HepG2 (cell line): ENCODE results near the gene CLDND2. TPM values are rescaled to one million over a fixed set of nuclear protein-coding genes. Genes with fewer than 3 reads are reported as not detected.

Source experiments
- ATAC-seq: fragments of 200-7000 bp; cut with Tn5 transposase; 3 replicates; pipeline ENCODE4 v1.9.1; 2020; ENCODE audit warnings: mild to moderate bottlenecking, moderate library complexity
- BruUV-seq: library from RNA; stranded (reverse); fragments of 400-500 nt; replicated peaks from 2 replicates; lab custom pipeline; 2021; lab: Mats Ljungman, UMichigan
- CTCF ChIA-PET: fragments of 300-600 bp; formaldehyde crosslinking; extraction: SDS; loops from one replicate; lab custom pipeline; 2021; ENCODE audit warnings: low total read pairs, inconsistent platforms, low intra/inter-chr PET ratio; lab: Yijun Ruan, JAX
- POLR2A ChIA-PET: fragments of 350-600 bp; sonication (Branson Sonifier 250); formaldehyde crosslinking; loops from one replicate; lab custom pipeline; 2020; ENCODE audit warnings: antibody characterized with exemption, inconsistent platforms; lab: Yijun Ruan, JAX
- DNase-seq: peaks from one replicate; pipeline ENCODE4 v3.0.0-alpha.2; 2015; ENCODE audit warnings: low spot score
- FAIRE-seq: peaks from 3 replicates; lab custom pipeline; 2011; peaks lifted over from hg19 to GRCh38; lab: Jason Lieb, UNC
- H2AFZ ChIP-seq: one replicate; pipeline ENCODE4 v1.6.1; 2011; ENCODE audit warnings: low read length, inconsistent platforms
- H3K27ac ChIP-seq: fragments of 300-600 bp; 3 replicates; pipeline ENCODE4 v1.8.0; 2011; ENCODE audit warnings: mixed run types, mild to moderate bottlenecking, mixed read lengths, low read length, inconsistent platforms; ENCODE audit not compliant: insufficient read depth; ENCODE audit errors: extremely low read length
- H3K27me3 ChIP-seq, 2 experiments: fragments of 200-600 bp in 1 of 2; 2 replicates in 1 of 2; 3 replicates in 1 of 2; pipeline versions ENCODE4 v1.6.0 to v1.8.0; 2011; ENCODE audit warnings: low read length in 2 of 2, mild to moderate bottlenecking in 2 of 2, moderate library complexity in 2 of 2, inconsistent platforms in 1 of 2; ENCODE audit not compliant: insufficient read depth in 2 of 2, control insufficient read depth in 1 of 2
- H3K36me3 ChIP-seq, 2 experiments: fragments of 200-600 bp in 1 of 2; replicated peaks in 1 of 2; 2 replicates in 1 of 2; 3 replicates in 1 of 2; pipeline versions ENCODE4 v1.5.1 to v1.8.0; 2011; ENCODE audit warnings: low read length in 2 of 2, inconsistent platforms in 1 of 2; ENCODE audit not compliant: insufficient read depth in 2 of 2, control insufficient read depth in 1 of 2
- H3K4me1 ChIP-seq: 2 replicates; pipeline ENCODE4 v1.5.1; 2012; ENCODE audit warnings: low read length, inconsistent platforms; ENCODE audit not compliant: insufficient read depth
- H3K4me2 ChIP-seq: 2 replicates; pipeline ENCODE4 v1.6.0; 2011; ENCODE audit warnings: low read depth, low read length, inconsistent platforms
- H3K4me3 ChIP-seq, 3 experiments: fragments of 200-600 bp in 1 of 3; sonication (generic), shearing (Covaris generic) in 1 of 3; replicated peaks in 1 of 3; 2 replicates each; pipeline ENCODE4 v1.5.1; 2011 to 2016; ENCODE audit warnings: low read length in 3 of 3, inconsistent platforms in 2 of 3, low read depth in 2 of 3, mild to moderate bottlenecking in 2 of 3, control low read depth in 1 of 3, mixed read lengths in 1 of 3; ENCODE audit not compliant: insufficient read depth in 1 of 3
- H3K79me2 ChIP-seq: one replicate; pipeline ENCODE4 v1.6.1; 2011; ENCODE audit warnings: low read length, inconsistent platforms; ENCODE audit not compliant: insufficient read depth
- H3K9ac ChIP-seq: 2 replicates; pipeline ENCODE4 v1.6.0; 2011; ENCODE audit warnings: mild to moderate bottlenecking, low read depth, low read length, inconsistent platforms; ENCODE audit not compliant: insufficient read depth
- H3K9me3 ChIP-seq: 2 replicates; pipeline ENCODE4 v1.5.1; 2012; ENCODE audit warnings: mild to moderate bottlenecking, low read length
- H4K20me1 ChIP-seq: 2 replicates; pipeline ENCODE4 v1.6.0; 2011; ENCODE audit warnings: inconsistent platforms, mild to moderate bottlenecking, low read length, moderate library complexity; ENCODE audit not compliant: insufficient read depth
- BORCS8-MEF2B ChIP-seq: sonication (generic); formaldehyde crosslinking; IDR thresholded peaks from 2 replicates; pipeline ENCODE4 v1.8.0; 2022; ENCODE audit warnings: mild to moderate bottlenecking, missing genetic modification reagents
- BRCA1 ChIP-seq: sonication (generic); formaldehyde crosslinking; IDR thresholded peaks from 2 replicates; pipeline ENCODE4 v1.4.0; 2020; ENCODE audit warnings: missing genetic modification reagents
- CENPT ChIP-seq: sonication (generic); formaldehyde crosslinking; IDR thresholded peaks from 2 replicates; pipeline ENCODE4 v1.8.0; 2022; ENCODE audit warnings: low read depth, mild to moderate bottlenecking, moderate library complexity, missing genetic modification reagents
- KMT2B ChIP-seq: IDR thresholded peaks from 2 replicates; pipeline ENCODE4 v1.6.1; 2016; ENCODE audit warnings: missing genetic modification reagents, missing compliant biosample characterization
- SAFB2 ChIP-seq: sonication (generic); formaldehyde crosslinking; IDR thresholded peaks from 2 replicates; pipeline ENCODE4 v1.5.1; 2020; ENCODE audit warnings: missing genetic modification reagents, low read depth, mild to moderate bottlenecking, borderline replicate concordance
- SALL2 ChIP-seq: sonication (generic); formaldehyde crosslinking; IDR thresholded peaks from 2 replicates; pipeline ENCODE4 v1.8.1; 2023; ENCODE audit warnings: mild to moderate bottlenecking, missing genetic modification reagents, inconsistent platforms
- SMARCC2 ChIP-seq: fragments of 450-650 bp; IDR thresholded peaks from 2 replicates; pipeline ENCODE4 v1.6.1; 2017; ENCODE audit warnings: antibody characterized with exemption, mild to moderate bottlenecking
- XRCC5 ChIP-seq: fragments of 200-400 bp; formaldehyde crosslinking; optimal IDR thresholded peaks from 2 replicates; pipeline ENCODE3; 2017; ENCODE audit warnings: mild to moderate bottlenecking, low read length
- ZFP91 ChIP-seq: sonication (generic); formaldehyde crosslinking; IDR thresholded peaks from 2 replicates; pipeline ENCODE4 v1.9.0; 2022; ENCODE audit warnings: missing genetic modification reagents, mild to moderate bottlenecking, borderline replicate concordance
- ZKSCAN5 ChIP-seq: sonication (generic); formaldehyde crosslinking; IDR thresholded peaks from 2 replicates; pipeline ENCODE4 v1.5.1; 2020; ENCODE audit warnings: mild to moderate bottlenecking, missing genetic modification reagents
- ZKSCAN8 ChIP-seq: IDR thresholded peaks from 2 replicates; pipeline ENCODE4 v1.6.1; 2016; ENCODE audit warnings: borderline replicate concordance, missing genetic modification reagents, missing compliant biosample characterization
- ZNF274 ChIP-seq: sonication (generic); formaldehyde crosslinking; IDR thresholded peaks from 2 replicates; pipeline ENCODE4 v1.5.1; 2020; ENCODE audit warnings: mild to moderate bottlenecking, missing genetic modification reagents
- ZNF574 ChIP-seq: sonication (generic); formaldehyde crosslinking; IDR thresholded peaks from 2 replicates; pipeline ENCODE4 v1.4.0; 2020; ENCODE audit warnings: missing genetic modification reagents
- ZNF7 ChIP-seq: IDR thresholded peaks from 2 replicates; pipeline ENCODE4 v1.6.1; 2016; ENCODE audit warnings: missing biosample characterization, missing genetic modification reagents
- ZNF746 ChIP-seq: sonication (generic); formaldehyde crosslinking; IDR thresholded peaks from 2 replicates; pipeline ENCODE4 v1.8.0; 2022; ENCODE audit warnings: mild to moderate bottlenecking, missing genetic modification reagents
- ZNF776 ChIP-seq: sonication (generic); formaldehyde crosslinking; IDR thresholded peaks from 2 replicates; pipeline ENCODE4 v1.4.0; 2020; ENCODE audit warnings: mild to moderate bottlenecking, missing genetic modification reagents
- WGBS: methylation state at CpG from one replicate; pipeline ENCODE4 v1.1.6; 2017; ENCODE audit warnings: low lambda C conversion rate; 5-methylcytosine and 5-hydroxymethylcytosine counted together
- in situ Hi-C: cut with HindIII; loops from 2 replicates; pipeline ENCODE4 v1.10.0; 2017; ENCODE audit warnings: low pct_unique_long_range_greater_than_20kb; ENCODE audit not compliant: extremely low pct_ligation_motif_present
- intact Hi-C: fragments of 100-400 bp; cut with micrococcal nuclease; formaldehyde crosslinking; loops from one replicate; pipeline ENCODE4 v1.10.0; 2022; ENCODE audit not compliant: unreplicated experiment
- polyA plus RNA-seq, 8 experiments: library from polyadenylated mRNA; depleted of rRNA in 3 of 8; stranded (reverse) in 7 of 8; unstranded in 1 of 8; fragments of >200 nt; fragmentation: Illumina TruSeq in 4 of 8; extraction: Trizol in 4 of 8; gene quantifications; 2 replicates each; pipeline versions ENCODE4 v1.2.1 to v1.2.3, GENCODE V29; 2011 to 2016; ENCODE audit warnings: low read depth in 4 of 8, missing spikeins in 1 of 8, mixed read lengths in 1 of 8; ENCODE audit not compliant: insufficient read depth in 1 of 8
- total RNA-seq, 5 experiments: library from RNA; depleted of rRNA; stranded (reverse); fragments of >200 nt; fragmentation: Illumina TruSeq; extraction: Trizol; gene quantifications; 2 replicates each; pipeline ENCODE4 v1.2.3, GENCODE V29; 2016; ENCODE audit warnings: low read depth in 1 of 5
- TF ChIP-seq, protein P1 (sequence below): sonication (generic); formaldehyde crosslinking; IDR thresholded peaks from 2 replicates; pipeline ENCODE4 v1.5.0; 2020; ENCODE audit warnings: missing genetic modification reagents
- TF ChIP-seq, protein P2 (sequence below): sonication (generic); formaldehyde crosslinking; IDR thresholded peaks from 2 replicates; pipeline ENCODE4 v1.5.1; 2020; ENCODE audit warnings: mild to moderate bottlenecking, moderate library complexity, missing genetic modification reagents

Gene CLDND2
- total and polyA plus RNA-seq, 2 of the 13 experiments (the other 11 are each of a cell fraction or from before 2014, with no cell fraction given) = 0.84 to 1.8 TPM

DNA sequence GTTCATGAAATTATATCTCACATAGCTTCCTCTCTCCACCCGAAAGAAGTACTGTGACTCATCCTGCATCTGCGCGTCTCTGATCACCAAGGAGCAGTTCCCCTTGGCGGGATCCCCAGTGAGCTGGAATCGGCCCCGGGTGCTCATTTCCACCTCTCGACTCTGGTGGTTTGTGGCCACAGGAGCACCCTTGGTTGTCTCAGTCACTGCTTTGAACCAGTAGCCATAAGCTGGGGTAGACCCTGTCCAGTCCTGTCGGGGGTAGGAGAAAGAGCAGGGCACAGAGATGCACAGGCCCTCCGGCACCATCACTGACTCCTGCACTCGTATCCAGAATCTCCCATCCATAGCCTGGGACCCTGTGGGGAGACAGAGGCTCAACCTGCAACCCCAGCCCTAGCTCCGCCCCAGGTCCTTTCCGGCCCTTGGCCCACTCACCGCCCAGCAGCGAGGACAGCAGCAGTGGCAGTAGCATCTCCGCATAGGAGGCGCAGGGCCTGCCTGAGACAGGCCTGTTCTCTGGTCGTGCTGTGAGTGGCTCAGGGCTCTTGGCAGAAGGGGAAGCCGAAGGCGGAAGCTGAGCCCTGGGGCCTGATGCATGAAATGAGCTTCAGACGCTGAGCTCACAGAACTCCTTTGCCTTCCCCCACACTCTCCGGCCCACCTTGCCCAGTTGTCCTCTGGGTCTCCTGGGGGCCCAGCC is 48.5 kb upstream of the CLDND2 start, which contains the start of gene SIGLEC10:
TSS of gene SIGLEC10 (minus strand) at position 536 of the 703 bp plus-strand sequence. CDS start at position 475, 61 bp downstream.
- H2AFZ ChIP-seq = no peak within 1 kb of the TSS
- CTCF ChIA-PET = no interaction called here
- no peaks in the 10 kb centered on the region; a peak in 2 of 5 replicates for H3K27me3 ChIP-seq
- H3K9me3 ChIP-seq = no peaks in the 10 kb centered on the region
- intact Hi-C loops = no loop called here
- ATAC-seq (no peak), DNase-seq (no peak), FAIRE-seq (no peak)
- in situ Hi-C loops = no loop called here
- TF ChIP-seq ZNF746 (CRISPR knock-in tag) (no peak), ZNF776 (CRISPR knock-in tag) (no peak), SAFB2 (CRISPR knock-in tag) (no peak), ZNF7 (CRISPR knock-in tag) (no peak), ZKSCAN5 (CRISPR knock-in tag) (no peak), CENPT (CRISPR knock-in tag) (no peak), SALL2 (CRISPR knock-in tag) (no peak), ZKSCAN8 (CRISPR knock-in tag) (no peak), ZNF574 (CRISPR knock-in tag) (no peak), KMT2B (CRISPR knock-in tag) (no peak), ZFP91 (CRISPR knock-in tag) (no peak), XRCC5 (no peak), SMARCC2 (no peak), BRCA1 (CRISPR knock-in tag) (no peak), ZNF274 (CRISPR knock-in tag) (no peak), BORCS8-MEF2B (CRISPR knock-in tag) (no peak)
- TF ChIP-seq, protein P1, sequence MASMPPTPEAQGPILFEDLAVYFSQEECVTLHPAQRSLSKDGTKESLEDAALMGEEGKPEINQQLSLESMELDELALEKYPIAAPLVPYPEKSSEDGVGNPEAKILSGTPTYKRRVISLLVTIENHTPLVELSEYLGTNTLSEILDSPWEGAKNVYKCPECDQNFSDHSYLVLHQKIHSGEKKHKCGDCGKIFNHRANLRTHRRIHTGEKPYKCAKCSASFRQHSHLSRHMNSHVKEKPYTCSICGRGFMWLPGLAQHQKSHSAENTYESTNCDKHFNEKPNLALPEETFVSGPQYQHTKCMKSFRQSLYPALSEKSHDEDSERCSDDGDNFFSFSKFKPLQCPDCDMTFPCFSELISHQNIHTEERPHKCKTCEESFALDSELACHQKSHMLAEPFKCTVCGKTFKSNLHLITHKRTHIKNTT (CRISPR knock-in tag) = no peak
- TF ChIP-seq, protein P2, sequence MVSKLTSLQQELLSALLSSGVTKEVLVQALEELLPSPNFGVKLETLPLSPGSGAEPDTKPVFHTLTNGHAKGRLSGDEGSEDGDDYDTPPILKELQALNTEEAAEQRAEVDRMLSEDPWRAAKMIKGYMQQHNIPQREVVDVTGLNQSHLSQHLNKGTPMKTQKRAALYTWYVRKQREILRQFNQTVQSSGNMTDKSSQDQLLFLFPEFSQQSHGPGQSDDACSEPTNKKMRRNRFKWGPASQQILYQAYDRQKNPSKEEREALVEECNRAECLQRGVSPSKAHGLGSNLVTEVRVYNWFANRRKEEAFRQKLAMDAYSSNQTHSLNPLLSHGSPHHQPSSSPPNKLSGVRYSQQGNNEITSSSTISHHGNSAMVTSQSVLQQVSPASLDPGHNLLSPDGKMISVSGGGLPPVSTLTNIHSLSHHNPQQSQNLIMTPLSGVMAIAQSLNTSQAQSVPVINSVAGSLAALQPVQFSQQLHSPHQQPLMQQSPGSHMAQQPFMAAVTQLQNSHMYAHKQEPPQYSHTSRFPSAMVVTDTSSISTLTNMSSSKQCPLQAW (CRISPR knock-in tag) = no peak
- no peak within 1 kb of the TSS for H3K4me2 ChIP-seq
- H3K36me3 ChIP-seq = no peaks in the 10 kb centered on the region
- H4K20me1 ChIP-seq = peaks cover 5% of the 10 kb centered on the region; the same call in 1 of the 2 replicates
- no peak within 1 kb of the TSS for H3K27ac ChIP-seq
- H3K4me1 ChIP-seq = no peaks in the 10 kb centered on the region
- H3K9ac ChIP-seq = no peak within 1 kb of the TSS
- no peak within 1 kb of the TSS for H3K4me3 ChIP-seq
- WGBS = 39% methylated on average over 14 of the region's 21 CpGs
- H3K79me2 ChIP-seq = no peaks in the 10 kb centered on the region
- no TSS peak for BruUV-seq
- POLR2A ChIA-PET = no interaction called here
